Measurements from ENCODE around the gene EMX2. TPM values are rescaled to one million over a fixed set of nuclear protein-coding genes. Genes with fewer than 3 reads are reported as not detected.

EMX2 gene
- total and polyA plus RNA-seq, 2 of the 13 experiments (the other 11 are each of a cell fraction or from before 2014, with no cell fraction given) = not detected

DNA sequence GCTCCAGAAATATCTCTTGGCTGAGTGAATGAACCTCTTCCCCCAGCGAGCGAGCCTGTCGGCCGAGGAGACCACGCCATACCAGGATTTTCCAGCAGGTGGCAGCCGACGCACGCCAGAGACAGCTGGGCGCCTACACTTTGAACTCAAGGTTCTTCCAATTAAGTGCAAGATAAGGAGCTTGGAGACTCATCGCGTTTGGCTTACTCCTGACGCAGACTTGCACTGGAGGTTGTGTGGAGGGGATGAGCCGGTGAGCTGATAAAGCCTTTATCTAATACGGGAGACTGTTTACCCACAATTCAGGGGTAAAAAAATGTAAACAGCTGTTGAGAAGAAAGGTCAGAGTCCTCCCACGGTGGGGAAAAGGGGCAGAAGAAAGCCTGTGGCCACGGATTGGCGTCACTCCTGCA, 45.9 kb upstream of the EMX2 start (continued):
- TF ChIP-seq, protein P1, sequence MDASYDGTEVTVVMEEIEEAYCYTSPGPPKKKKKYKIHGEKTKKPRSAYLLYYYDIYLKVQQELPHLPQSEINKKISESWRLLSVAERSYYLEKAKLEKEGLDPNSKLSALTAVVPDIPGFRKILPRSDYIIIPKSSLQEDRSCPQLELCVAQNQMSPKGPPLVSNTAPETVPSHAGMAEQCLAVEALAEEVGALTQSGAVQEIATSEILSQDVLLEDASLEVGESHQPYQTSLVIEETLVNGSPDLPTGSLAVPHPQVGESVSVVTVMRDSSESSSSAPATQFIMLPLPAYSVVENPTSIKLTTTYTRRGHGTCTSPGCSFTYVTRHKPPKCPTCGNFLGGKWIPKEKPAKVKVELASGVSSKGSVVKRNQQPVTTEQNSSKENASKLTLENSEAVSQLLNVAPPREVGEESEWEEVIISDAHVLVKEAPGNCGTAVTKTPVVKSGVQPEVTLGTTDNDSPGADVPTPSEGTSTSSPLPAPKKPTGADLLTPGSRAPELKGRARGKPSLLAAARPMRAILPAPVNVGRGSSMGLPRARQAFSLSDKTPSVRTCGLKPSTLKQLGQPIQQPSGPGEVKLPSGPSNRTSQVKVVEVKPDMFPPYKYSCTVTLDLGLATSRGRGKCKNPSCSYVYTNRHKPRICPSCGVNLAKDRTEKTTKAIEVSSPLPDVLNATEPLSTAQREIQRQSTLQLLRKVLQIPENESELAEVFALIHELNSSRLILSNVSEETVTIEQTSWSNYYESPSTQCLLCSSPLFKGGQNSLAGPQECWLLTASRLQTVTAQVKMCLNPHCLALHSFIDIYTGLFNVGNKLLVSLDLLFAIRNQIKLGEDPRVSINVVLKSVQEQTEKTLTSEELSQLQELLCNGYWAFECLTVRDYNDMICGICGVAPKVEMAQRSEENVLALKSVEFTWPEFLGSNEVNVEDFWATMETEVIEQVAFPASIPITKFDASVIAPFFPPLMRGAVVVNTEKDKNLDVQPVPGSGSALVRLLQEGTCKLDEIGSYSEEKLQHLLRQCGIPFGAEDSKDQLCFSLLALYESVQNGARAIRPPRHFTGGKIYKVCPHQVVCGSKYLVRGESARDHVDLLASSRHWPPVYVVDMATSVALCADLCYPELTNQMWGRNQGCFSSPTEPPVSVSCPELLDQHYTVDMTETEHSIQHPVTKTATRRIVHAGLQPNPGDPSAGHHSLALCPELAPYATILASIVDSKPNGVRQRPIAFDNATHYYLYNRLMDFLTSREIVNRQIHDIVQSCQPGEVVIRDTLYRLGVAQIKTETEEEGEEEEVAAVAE (CRISPR knock-in tag; IDR thresholded peaks at IDR 0.05; ENCODE audit: borderline replicate concordance) = no peak; the same call in 1 of the 2 replicates
- TF ChIP-seq ZNF121 (CRISPR knock-in tag; IDR thresholded peaks at IDR 0.05) (no peak), ELF1 (CRISPR knock-in tag; IDR thresholded peaks at IDR 0.05) (no peak), HDAC1 (CRISPR knock-in tag; IDR thresholded peaks at IDR 0.05) (peak; percentile 52), MIER3 (CRISPR knock-in tag; IDR thresholded peaks at IDR 0.05; ENCODE audit: borderline replicate concordance) (0 out of 2 replicates have a peak, but pooled peaks have one; percentile 46), HNF4G (IDR thresholded peaks at IDR 0.05; ENCODE audit: borderline replicate concordance, low read depth, low read length) (no peak; the same call in 1 of the 2 replicates), HNF4G (CRISPR knock-in tag; IDR thresholded peaks at IDR 0.05; ENCODE audit: borderline replicate concordance, low read depth) (no peak), RORA (CRISPR knock-in tag; IDR thresholded peaks at IDR 0.05) (no peak), ZFP82 (CRISPR knock-in tag; IDR thresholded peaks at IDR 0.05; ENCODE audit: borderline replicate concordance) (no peak), ZNF44 (CRISPR knock-in tag; IDR thresholded peaks at IDR 0.05) (no peak), ONECUT2 (CRISPR knock-in tag; IDR thresholded peaks at IDR 0.05) (no peak), MTA1 (CRISPR knock-in tag; IDR thresholded peaks at IDR 0.05; ENCODE audit: borderline replicate concordance) (0 out of 2 replicates have a peak, but pooled peaks have one; percentile 26), XRCC5 (optimal IDR thresholded peaks at IDR 0.05; ENCODE audit: low read length) (peak; percentile 67)
- TF ChIP-seq, protein P2, sequence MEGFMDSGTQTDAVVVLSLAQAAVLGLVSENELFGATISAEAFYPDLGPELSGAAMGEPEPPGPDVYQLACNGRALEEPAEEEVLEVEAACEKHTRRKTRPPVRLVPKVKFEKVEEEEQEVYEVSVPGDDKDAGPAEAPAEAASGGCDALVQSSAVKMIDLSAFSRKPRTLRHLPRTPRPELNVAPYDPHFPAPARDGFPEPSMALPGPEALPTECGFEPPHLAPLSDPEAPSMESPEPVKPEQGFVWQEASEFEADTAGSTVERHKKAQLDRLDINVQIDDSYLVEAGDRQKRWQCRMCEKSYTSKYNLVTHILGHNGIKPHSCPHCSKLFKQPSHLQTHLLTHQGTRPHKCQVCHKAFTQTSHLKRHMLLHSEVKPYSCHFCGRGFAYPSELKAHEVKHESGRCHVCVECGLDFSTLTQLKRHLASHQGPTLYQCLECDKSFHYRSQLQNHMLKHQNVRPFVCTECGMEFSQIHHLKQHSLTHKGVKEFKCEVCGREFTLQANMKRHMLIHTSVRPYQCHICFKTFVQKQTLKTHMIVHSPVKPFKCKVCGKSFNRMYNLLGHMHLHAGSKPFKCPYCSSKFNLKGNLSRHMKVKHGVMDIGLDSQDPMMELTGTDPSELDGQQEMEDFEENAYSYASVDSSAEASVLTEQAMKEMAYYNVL (CRISPR knock-in tag; IDR thresholded peaks at IDR 0.05; ENCODE audit: borderline replicate concordance) = no peak
- TF ChIP-seq, protein P3, sequence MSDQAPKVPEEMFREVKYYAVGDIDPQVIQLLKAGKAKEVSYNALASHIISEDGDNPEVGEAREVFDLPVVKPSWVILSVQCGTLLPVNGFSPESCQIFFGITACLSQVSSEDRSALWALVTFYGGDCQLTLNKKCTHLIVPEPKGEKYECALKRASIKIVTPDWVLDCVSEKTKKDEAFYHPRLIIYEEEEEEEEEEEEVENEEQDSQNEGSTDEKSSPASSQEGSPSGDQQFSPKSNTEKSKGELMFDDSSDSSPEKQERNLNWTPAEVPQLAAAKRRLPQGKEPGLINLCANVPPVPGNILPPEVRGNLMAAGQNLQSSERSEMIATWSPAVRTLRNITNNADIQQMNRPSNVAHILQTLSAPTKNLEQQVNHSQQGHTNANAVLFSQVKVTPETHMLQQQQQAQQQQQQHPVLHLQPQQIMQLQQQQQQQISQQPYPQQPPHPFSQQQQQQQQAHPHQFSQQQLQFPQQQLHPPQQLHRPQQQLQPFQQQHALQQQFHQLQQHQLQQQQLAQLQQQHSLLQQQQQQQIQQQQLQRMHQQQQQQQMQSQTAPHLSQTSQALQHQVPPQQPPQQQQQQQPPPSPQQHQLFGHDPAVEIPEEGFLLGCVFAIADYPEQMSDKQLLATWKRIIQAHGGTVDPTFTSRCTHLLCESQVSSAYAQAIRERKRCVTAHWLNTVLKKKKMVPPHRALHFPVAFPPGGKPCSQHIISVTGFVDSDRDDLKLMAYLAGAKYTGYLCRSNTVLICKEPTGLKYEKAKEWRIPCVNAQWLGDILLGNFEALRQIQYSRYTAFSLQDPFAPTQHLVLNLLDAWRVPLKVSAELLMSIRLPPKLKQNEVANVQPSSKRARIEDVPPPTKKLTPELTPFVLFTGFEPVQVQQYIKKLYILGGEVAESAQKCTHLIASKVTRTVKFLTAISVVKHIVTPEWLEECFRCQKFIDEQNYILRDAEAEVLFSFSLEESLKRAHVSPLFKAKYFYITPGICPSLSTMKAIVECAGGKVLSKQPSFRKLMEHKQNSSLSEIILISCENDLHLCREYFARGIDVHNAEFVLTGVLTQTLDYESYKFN (CRISPR knock-in tag; conservative IDR thresholded peaks at IDR 0.05) = peak; percentile 48; the same call in 1 of the 2 replicates
- TF ChIP-seq, protein P4, sequence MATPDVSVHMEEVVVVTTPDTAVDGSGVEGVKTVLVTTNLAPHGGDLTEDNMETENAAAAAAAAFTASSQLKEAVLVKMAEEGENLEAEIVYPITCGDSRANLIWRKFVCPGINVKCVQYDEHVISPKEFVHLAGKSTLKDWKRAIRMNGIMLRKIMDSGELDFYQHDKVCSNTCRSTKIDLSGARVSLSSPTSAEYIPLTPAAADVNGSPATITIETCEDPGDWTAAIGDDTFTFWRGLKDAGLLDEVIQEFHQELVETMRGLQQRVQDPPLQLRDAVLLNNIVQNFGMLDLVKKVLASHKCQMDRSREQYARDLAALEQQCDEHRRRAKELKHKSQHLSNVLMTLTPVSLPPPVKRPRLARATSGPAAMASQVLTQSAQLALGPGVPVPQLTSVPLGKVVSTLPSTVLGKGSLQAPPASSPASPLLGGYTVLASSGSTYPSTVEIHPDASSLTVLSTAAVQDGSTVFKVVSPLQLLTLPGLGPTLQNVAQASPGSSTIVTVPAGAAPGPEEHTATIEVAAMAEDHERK (CRISPR knock-in tag; IDR thresholded peaks at IDR 0.05; ENCODE audit: low read depth) = no peak
